GM21576 (cell line): ENCODE measurements around the gene DHPS.
"Not testable (repeated sequence)": the region's sequence is repeated elsewhere in the genome, so short reads cannot be mapped to it uniquely, and the experiment has no call there.

Source experiments
- ATAC-seq: cut with Tn5 transposase; IDR thresholded peaks from one replicate; pipeline ENCODE4 v1.9.1; 2021; ENCODE audit warnings: mild to moderate bottlenecking, moderate library complexity; ENCODE audit not compliant: unreplicated experiment

The DHPS gene

DNA sequence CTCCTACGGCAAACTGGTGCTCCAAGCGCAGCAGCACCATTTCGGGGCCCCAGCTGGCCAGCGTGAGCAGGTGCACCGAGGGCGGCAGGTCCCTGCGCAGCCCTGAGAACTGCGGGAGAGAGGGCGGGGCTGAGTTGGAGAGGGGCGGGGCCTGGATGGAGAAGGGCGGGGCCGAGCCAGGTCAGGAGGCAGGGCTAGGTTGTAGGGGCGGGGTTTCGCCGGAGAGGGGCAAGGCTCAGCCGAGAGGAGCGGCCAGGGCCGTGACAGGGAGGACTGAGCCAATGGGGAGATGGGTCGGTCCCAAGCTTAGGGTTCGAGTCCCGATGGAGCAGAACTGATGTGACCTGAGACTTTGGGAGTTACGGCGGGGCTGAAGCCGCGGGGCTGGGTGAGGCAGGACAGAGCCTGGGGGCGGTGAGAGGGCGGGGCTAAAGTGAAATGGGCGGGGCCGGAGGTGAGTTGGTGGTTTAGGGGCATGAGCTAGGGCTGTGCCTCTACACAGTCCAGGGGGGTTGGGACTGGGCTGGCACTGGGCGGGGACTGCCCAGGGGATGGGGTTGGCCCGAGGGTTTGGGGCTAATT lies 34.1 kb downstream of the DHPS start:
- ATAC-seq, result no peak

DNA sequence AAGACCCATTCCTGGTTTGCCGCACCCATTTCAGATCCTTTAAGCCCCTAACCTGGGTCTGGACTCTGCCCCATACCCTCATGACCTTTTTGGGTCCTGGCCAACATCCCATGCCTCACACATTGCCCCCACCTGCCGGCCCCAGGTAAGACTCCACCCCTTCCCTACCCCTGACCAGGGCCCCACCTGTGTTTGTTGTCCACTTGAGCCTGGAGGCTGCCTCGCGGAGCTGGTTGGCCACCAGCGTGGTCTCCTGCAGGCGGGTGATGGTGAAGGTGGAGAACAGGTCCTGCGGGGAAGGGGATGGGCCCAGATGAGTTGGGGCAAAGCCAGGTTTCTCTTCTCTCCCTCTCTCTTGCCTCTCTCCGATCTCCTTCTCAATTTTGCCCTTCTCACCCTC lies 34.6 kb downstream of the DHPS start:
- ATAC-seq, result no peak

DNA sequence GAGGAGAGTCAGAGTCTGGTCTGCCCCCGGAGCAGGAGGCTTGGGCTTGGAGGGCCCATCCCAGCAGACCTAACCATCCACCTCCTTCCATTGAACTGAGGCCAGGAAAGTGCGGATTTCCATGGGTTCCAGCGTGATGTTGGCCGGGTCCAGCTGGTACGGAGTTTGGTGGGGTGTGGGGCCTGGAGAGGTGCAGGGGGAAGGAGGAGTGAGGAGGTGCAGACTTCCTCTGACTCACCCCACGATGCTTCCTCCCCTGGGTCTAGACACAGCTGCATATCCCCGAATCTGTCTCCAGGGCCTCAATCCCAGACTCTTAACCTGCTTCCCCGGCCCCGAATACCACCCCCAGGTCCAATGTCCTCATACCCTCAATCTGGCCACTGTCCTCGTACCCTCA lies 35.1 kb downstream of the DHPS start:
- ATAC-seq, result no peak

DNA sequence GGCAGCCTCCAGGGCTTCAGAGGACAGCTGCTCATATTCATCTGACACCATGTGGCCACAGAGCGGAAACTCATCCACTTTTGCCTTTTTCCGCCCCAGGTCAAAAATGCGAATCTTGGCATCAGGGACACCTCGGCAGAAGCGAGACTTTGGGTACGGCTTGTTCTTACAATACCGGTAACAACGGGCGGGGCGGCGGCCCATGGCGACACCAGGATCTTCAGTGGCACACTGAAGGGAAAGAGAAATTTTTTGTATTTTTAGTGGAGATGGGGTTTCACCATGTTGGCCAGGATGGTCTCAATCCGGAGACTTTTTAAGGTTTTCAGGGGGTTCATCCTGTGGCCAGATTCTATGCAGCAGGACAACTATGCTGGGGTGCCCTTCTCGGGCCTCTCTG lies 38.0 kb downstream of the DHPS start:
- ATAC-seq, result not testable (repeated sequence)

DNA sequence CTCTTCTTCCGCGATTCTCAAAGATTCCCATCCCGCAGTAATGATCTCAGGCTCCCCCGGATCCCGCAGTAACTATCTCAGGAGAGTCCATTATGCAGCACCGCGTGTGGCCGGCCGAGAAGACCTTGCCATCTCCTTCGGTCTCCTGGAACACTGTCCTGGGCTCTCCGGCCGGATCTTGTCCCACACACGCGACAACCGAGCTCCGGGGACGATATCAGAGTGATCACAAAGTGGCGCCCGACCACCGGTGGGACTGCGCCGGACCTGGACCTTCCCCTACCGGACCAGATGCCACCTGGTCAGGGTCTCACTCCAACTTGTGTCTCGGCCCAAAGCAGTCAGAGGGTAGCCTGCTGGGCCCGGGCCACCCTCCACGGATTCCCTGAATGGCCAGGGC lies 39.2 kb downstream of the DHPS start:
- no peak for ATAC-seq

DNA sequence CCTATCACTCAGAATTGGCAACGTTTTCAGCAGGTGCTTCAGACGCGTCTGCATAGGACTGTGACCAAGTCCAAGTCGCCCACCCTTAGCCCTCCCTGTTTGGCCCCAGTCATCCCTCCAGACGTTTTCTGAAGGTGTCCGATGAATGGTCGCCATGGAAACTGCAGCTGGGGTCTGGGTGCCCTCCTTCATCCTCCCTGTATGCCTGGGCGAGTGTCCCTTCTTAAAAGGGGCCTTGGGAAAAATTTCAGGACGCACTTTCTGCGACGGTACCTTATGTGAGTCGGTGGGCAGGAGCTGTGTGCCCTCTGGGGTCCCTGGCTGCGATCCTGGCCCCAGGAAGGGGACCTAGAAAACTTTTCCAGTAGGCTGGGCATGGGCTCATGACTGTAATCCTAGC lies 40.2 kb downstream of the DHPS start:
- ATAC-seq, result no peak

DNA sequence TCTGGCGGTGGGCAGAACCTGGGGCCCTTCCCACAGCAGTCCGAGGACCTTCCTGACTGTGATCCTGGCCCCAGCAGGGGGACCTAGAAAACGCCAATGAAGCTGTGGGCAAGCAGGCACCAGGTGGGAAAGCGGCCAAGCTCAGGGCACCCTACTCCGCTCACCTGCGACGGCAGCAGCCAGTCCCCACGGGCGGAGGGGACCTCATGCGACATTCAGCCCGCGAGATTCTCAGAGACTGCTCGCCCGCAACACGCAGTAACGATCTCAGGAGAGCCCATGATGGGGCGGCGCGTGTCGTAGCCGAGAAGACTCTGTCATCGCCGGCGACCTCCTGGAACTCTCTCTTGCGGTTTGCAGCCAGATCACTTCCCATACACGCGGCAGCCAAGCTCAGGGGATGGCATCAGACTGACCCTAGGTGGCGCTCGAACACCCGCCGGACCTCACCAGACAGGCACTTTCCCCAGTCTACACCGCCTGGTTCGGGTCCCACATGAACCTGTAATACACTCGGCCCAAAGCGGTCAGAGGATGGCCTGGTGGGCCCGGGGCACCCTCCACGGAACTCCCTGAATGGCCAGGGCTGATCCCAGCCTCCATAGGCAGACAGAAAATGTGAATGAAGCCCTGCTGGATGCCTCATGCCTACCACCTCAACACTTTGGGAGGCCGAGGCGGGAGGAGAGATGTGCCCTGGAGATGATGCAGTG lies 41.6 kb downstream of the DHPS start:
- peak; percentile 60 for ATAC-seq

DNA sequence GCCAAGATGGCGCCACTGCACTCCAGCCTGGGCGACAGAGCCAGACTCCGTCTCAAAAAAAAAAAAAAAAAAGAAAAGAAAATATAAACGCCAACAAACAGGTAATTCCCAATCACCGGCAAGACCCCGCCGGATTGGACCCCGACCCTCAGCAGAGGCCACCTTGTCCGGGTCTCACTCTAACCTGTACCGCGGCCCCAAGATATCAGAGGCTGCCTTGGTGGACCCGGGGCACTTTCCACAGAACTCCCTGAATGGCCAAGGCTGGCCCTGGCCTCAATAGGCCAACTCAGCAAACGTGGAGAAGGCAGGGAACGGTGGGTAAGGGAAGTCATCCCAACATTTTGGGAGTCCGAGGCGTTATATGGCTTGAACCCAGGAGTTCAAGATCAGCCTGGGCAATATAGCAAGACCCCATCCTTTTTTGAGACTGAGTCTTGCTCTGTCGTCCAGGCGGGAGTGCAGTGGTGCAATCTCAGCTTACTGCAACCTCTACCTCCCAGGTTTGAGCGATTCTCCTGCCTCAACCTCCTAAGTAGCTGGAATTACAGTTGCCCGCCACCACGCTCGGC lies 43.0 kb downstream of the DHPS start:
- ATAC-seq, result no peak

DNA sequence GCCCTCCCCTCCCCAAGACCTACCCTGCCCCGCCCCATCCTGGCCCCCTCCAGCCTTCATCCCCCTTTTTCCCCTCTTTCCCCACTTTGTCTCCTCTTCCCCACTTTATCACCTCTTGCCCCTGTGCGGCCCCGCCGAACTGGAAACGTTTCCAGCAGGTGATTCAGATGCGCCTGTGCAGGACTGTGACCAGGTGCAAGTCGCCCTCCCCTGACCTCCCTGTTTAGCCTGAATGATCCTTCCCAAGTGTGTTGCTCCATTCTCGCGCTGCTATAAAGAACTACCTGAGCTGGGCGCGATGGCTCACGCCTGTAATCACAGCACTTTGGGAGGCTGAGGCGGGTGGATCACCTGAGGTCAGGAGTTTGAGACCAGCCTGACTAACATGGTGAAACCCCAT lies 45.0 kb downstream of the DHPS start:
- no peak for ATAC-seq

DNA sequence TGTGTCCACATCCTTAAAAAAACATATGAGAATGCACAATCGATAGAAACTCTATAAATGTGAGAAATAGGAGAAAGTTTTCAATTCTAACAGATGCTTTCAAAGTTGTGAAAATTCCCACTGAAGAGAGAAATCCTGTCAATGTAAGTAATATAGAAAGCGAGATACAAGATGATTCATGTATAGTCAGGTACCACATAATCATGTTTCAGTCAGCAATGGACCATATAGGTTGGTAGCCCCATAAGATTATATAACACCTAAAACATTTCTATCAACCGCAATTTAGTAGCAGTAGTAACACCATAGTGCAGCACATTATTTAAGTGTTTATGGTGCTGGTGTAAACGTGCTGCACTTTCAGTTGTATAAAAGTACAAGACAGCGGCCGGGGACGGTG lies 52.5 kb downstream of the DHPS start:
- no peak for ATAC-seq

DNA sequence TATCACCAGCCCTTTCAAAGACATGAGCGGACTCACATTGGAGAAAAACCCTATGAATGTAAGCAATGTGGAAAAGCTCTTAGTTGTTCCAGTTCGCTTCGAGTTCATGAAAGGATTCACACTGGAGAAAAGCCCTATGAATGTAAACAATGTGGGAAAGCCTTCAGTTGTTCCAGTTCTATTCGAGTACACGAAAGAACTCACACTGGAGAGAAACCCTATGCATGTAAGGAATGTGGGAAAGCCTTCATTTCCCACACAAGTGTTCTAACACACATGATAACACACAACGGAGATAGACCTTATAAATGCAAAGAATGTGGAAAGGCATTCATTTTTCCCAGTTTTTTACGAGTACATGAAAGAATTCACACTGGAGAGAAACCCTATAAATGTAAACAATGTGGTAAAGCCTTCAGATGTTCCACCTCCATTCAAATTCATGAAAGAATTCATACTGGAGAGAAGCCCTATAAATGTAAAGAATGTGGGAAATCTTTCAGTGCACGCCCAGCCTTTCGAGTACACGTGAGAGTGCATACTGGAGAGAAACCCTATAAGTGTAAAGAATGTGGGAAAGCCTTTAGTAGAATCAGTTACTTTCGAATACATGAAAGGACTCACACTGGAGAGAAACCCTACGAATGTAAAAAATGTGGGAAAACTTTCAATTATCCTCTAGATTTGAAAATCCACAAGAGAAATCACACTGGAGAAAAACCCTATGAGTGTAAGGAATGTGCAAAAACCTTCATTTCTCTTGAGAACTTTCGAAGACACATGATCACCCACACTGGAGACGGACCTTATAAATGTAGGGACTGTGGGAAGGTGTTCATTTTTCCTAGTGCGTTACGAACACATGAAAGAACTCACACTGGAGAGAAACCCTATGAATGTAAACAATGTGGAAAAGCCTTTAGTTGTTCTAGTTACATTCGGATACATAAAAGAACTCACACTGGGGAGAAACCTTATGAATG lies 53.3 kb downstream of the DHPS start:
- no peak for ATAC-seq

DNA sequence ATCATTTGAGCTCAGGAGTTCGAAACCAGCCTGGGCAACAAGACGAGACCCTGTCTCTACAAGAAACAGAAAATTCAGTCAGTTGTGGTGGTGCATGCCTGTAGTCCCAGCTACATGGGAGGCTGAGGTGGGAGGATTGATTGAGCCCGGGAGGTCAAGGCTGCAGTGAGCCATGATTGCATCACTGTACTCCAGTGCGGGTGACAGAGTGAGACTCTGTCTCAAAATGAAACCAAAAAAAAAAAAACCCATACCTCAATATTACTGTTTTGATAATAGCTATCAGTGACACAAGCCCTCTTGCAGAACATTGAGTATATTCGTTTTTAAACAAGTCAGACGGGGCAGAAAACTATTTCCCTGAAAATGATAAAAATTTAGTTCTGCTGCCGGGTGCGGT lies 54.7 kb downstream of the DHPS start:
- no peak for ATAC-seq
